Caco-2 (cell line): Measurements from ENCODE around the gene TNFRSF6B. TPM values are rescaled to one million over a fixed set of nuclear protein-coding genes. Genes with fewer than 3 reads are reported as not detected.

Experiments
- BruUV-seq: library from RNA; stranded (reverse); fragments of 400-500 nt; replicated peaks from 2 replicates; lab custom pipeline; 2021; lab: Mats Ljungman, UMichigan
- CTCF ChIA-PET: fragments of 300-600 bp; sonication (Branson Sonifier 250); formaldehyde crosslinking; loops from one replicate; lab custom pipeline; 2022; ENCODE audit warnings: antibody characterized with exemption; lab: Charles Lee
- POLR2A ChIA-PET: fragments of 300-600 bp; sonication (Branson Sonifier 250); formaldehyde crosslinking; loops from one replicate; lab custom pipeline; 2022; ENCODE audit warnings: antibody characterized with exemption; lab: Charles Lee
- DNase-seq, 2 experiments: peaks; one replicate each; pipeline versions ENCODE4 v3.0.0 to v3.0.0-alpha.2; 2020 to 2022
- H3K27me3 ChIP-seq: replicated peaks from 2 replicates; pipeline ENCODE4 v1.6.0; 2011; ENCODE audit warnings: low read length; ENCODE audit not compliant: control insufficient read depth, insufficient read depth
- H3K36me3 ChIP-seq: 2 replicates; pipeline ENCODE4 v1.5.1; 2011; ENCODE audit warnings: low read length; ENCODE audit not compliant: control insufficient read depth, insufficient read depth
- H3K4me1 ChIP-seq: fragments of 250-450 bp; sonication (Bioruptor Pico); 2 replicates; pipeline ENCODE4 v1.5.1; 2020; ENCODE audit warnings: mild to moderate bottlenecking
- H3K4me3 ChIP-seq: 2 replicates; pipeline ENCODE4 v1.5.1; 2011; ENCODE audit warnings: low read depth, mild to moderate bottlenecking, control low read depth, low read length
- H3K9me3 ChIP-seq: fragments of 250-450 bp; sonication (Bioruptor Pico); 2 replicates; pipeline ENCODE4 v1.5.1; 2020; ENCODE audit warnings: mild to moderate bottlenecking, moderate library complexity
- H3K27ac Mint-ChIP-seq: one replicate; pipeline ENCODE4 v1.8.0; 2022; ENCODE audit warnings: mixed read lengths; ENCODE audit not compliant: unreplicated experiment
- H3K27me3 Mint-ChIP-seq: one replicate; pipeline ENCODE4 v1.8.0; 2022; ENCODE audit warnings: mixed read lengths; ENCODE audit not compliant: insufficient read depth, unreplicated experiment
- H3K36me3 Mint-ChIP-seq: one replicate; pipeline ENCODE4 v1.8.0; 2022; ENCODE audit warnings: mild to moderate bottlenecking, mixed read lengths; ENCODE audit not compliant: insufficient read depth, unreplicated experiment
- H3K4me1 Mint-ChIP-seq: one replicate; pipeline ENCODE4 v1.8.0; 2022; ENCODE audit warnings: low read depth, mixed read lengths; ENCODE audit not compliant: unreplicated experiment
- H3K4me3 Mint-ChIP-seq: one replicate; pipeline ENCODE4 v1.8.0; 2022; ENCODE audit warnings: mild to moderate bottlenecking, moderate library complexity, mixed read lengths; ENCODE audit not compliant: unreplicated experiment
- H3K9me3 Mint-ChIP-seq: one replicate; pipeline ENCODE4 v1.8.0; 2022; ENCODE audit warnings: mixed read lengths; ENCODE audit not compliant: unreplicated experiment
- intact Hi-C: fragments of 100-400 bp; cut with micrococcal nuclease; formaldehyde crosslinking; loops from one replicate; pipeline ENCODE4 v1.10.0; 2022; ENCODE audit not compliant: unreplicated experiment
- total RNA-seq: library from RNA; stranded (reverse); gene quantifications from 2 replicates; pipeline ENCODE4 v1.2.3, GENCODE V29; 2022
- TF ChIP-seq, protein P1 (sequence below), 2 experiments: fragments of 200-600 bp in 1 of 2; IDR thresholded peaks; 1 replicate in 1 of 2; 2 replicates in 1 of 2; pipeline versions ENCODE4 v1.5.1 to v1.8.0; 2011 to 2022; ENCODE audit warnings: antibody characterized with exemption in 1 of 2, control low read depth in 1 of 2, inconsistent platforms in 1 of 2, low read depth in 1 of 2, low read length in 1 of 2, mild to moderate bottlenecking in 1 of 2, moderate library complexity in 1 of 2; ENCODE audit not compliant: insufficient read depth in 1 of 2, severe bottlenecking in 1 of 2, unreplicated experiment in 1 of 2

TNFRSF6B gene
- total RNA-seq, 1 experiment from 2014 or later: not detected

DNA sequence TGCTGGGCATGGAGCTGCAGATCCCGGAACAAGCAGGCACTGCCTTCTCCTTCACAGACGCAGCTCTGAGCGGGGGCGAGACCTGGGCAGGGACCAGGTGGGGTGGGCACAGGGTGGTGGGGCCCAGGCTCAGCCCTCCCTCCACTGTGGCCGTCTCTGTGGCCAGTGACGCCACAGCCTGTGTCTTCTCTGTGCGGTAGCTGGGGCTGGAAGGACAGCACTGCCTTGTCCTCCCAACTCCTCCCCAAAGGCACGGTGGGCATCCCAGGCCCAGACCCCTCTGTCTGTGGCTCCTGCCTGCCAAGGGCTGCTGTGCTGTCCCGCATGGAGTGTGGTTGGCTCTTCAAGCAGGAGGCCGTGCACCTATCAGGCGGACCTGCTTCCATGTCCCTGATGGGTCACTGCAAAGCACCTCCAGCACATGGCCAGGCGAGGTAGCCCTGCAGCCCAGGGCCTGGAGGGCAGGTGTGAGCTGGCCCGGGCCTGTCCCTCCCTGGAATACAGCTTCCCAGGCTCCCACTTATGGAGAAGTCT, 14.8 kb upstream of the TNFRSF6B start:
- Histone ChIP-seq H3K4me1 (peaks cover 25% of the 10 kb centered on the region), H3K4me3 (no peak overlapping the region), H3K9me3 (no peaks in the 10 kb centered on the region), H3K27me3 (no peaks in the 10 kb centered on the region), H3K36me3 (no peaks in the 10 kb centered on the region)
- Mint-ChIP-seq H3K4me1 (no peaks in the 10 kb centered on the region), H3K9me3 (no peaks in the 10 kb centered on the region), H3K4me3 (no peak overlapping the region), H3K27ac (no peak overlapping the region), H3K27me3 (no peaks in the 10 kb centered on the region), H3K36me3 (peaks cover 51% of the 10 kb centered on the region)
- BruUV-seq: no TSS peak
- no peak for DNase-seq
- intact Hi-C loops: no loop called here
- TF ChIP-seq, protein P1, sequence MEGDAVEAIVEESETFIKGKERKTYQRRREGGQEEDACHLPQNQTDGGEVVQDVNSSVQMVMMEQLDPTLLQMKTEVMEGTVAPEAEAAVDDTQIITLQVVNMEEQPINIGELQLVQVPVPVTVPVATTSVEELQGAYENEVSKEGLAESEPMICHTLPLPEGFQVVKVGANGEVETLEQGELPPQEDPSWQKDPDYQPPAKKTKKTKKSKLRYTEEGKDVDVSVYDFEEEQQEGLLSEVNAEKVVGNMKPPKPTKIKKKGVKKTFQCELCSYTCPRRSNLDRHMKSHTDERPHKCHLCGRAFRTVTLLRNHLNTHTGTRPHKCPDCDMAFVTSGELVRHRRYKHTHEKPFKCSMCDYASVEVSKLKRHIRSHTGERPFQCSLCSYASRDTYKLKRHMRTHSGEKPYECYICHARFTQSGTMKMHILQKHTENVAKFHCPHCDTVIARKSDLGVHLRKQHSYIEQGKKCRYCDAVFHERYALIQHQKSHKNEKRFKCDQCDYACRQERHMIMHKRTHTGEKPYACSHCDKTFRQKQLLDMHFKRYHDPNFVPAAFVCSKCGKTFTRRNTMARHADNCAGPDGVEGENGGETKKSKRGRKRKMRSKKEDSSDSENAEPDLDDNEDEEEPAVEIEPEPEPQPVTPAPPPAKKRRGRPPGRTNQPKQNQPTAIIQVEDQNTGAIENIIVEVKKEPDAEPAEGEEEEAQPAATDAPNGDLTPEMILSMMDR (IDR thresholded peaks at IDR 0.05; ENCODE audit: insufficient read depth in 1 of 2, low read depth in 1 of 2, low read length in 1 of 2, severe bottlenecking in 1 of 2, unreplicated experiment in 1 of 2): no peak
- CTCF ChIA-PET: interaction anchor here (0.6 kb wide), 2 partner anchors 76 to 129 kb away, joined by 3 read pairs; no protein-coding TSS in a partner anchor
- POLR2A ChIA-PET: interaction anchor here (0.6 kb wide), 1 partner anchor 107 kb away, joined by 3 read pairs; the partner anchor contains the start of gene HELZ2

DNA sequence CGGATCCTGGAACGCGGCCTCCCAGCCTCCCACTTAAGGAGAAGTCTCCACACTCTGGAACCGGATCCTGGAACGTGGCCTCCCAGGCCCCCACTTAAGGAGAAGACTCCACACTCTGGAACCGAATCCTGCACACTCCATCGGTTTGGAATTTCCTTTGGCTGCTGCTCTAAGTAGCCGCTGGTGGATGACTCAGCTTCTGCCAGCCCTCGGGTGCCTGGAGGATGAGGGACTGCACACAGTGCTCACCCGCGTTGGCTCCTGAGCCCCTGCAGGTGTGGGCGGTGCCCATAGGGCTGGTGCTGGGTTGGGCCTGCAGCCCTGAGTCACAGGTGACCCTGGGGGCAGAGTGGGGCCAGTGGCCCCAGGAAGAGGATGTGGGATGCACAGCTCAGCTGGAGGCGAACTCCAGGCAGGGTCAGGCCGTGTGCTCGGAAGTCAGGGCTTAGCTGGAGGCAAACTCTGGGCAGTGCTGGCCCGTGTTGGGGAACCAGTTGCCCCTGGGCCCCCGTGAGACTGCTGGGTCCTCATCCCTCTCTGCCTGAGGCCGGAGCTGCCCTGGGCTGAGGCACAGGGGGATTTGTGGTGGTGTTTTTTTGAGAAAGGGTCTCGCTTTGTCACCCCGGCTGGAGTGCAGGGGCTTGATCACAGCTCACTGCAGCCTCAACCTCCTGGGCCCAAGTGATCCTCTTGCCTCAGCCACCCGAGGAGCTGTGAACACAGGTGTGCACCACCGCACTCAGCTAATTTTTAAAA, 13.9 kb upstream of the TNFRSF6B start:
- H3K4me1 ChIP-seq: peaks cover 34% of the 10 kb centered on the region
- Mint-ChIP-seq H3K27me3 (no peaks in the 10 kb centered on the region), H3K4me3 (peak overlapping the region; percentile 8), H3K27ac (peak overlapping the region; percentile 63), H3K4me1 (no peaks in the 10 kb centered on the region), H3K9me3 (no peaks in the 10 kb centered on the region), H3K36me3 (peaks cover 60% of the 10 kb centered on the region)
- ChIA-PET POLR2A (interaction anchor here (0.7 kb wide), 1 partner anchor 199 kb away, joined by 3 read pairs; no protein-coding TSS in a partner anchor), CTCF (no interaction called here)
- TF ChIP-seq, protein P1 (IDR thresholded peaks at IDR 0.05; ENCODE audit: insufficient read depth in 1 of 2, low read depth in 1 of 2, low read length in 1 of 2, severe bottlenecking in 1 of 2, unreplicated experiment in 1 of 2): no peak
- intact Hi-C loops: no loop called here
- H3K36me3 ChIP-seq: no peaks in the 10 kb centered on the region
- BruUV-seq: no TSS peak
- no peaks in the 10 kb centered on the region for H3K27me3 ChIP-seq
- H3K4me3 ChIP-seq: no peak overlapping the region
- no peaks in the 10 kb centered on the region for H3K9me3 ChIP-seq
- DNase-seq: peak in 1 of 2 experiments; percentile 93

DNA sequence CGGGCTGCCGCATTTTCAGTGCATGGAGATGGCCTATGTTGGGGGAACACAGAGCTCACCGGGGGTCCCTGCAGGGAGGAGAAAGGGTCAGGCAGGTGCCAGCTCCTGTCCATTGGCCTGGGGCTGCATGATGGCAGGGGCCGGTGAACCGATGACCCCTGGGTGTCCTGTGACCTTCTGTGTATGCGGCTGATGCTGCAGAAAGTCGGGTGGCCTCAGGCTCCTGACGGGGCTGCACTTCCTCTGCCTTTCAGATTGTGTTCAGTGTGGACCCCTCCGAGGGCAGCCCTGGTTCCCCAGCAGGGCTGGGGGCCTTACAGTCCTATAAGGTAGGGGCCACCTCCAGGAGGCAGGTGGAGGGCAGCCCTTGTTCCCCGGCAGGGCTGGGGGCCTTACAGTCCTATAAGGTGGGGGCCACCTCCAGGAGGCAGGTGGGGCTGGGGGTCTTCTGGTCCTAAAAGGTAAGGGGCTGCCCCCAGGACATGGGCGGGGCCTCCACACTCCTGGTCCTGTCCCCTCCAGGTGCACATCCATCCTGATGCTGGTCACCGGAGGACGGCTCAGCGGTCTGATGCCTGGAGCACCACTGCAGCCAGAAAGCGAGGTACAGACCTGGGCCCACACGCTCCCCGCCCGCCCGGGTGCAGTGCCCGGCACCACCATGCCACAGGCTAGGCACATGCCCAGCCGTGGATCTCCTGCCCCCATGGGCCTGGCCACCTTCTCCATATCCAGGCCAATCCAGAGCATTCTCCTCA, 11.0 kb upstream of the TNFRSF6B start:
- peaks cover 35% of the 10 kb centered on the region for H3K4me1 ChIP-seq
- ChIA-PET POLR2A (no interaction called here), CTCF (no interaction called here)
- Mint-ChIP-seq H3K9me3 (no peaks in the 10 kb centered on the region), H3K36me3 (peaks cover 76% of the 10 kb centered on the region), H3K4me3 (no peak overlapping the region), H3K4me1 (no peaks in the 10 kb centered on the region), H3K27me3 (no peaks in the 10 kb centered on the region), H3K27ac (peak overlapping the region; percentile 67)
- H3K27me3 ChIP-seq: no peaks in the 10 kb centered on the region
- no peak for DNase-seq
- H3K4me3 ChIP-seq: no peak overlapping the region
- no peaks in the 10 kb centered on the region for H3K9me3 ChIP-seq
- TF ChIP-seq, protein P1 (IDR thresholded peaks at IDR 0.05; ENCODE audit: insufficient read depth in 1 of 2, low read depth in 1 of 2, low read length in 1 of 2, severe bottlenecking in 1 of 2, unreplicated experiment in 1 of 2): no peak
- no TSS peak for BruUV-seq
- intact Hi-C loops: no loop called here
- no peaks in the 10 kb centered on the region for H3K36me3 ChIP-seq
